GM18499 (cell line): ENCODE results near the gene HS3ST3B1.

Source experiments
- ATAC-seq: cut with Tn5 transposase; IDR thresholded peaks from one replicate; pipeline ENCODE4 v1.9.1; 2021; ENCODE audit warnings: moderate number of reproducible peaks; ENCODE audit not compliant: insufficient read depth, unreplicated experiment

The HS3ST3B1 gene

GRCh38 chr17:14351493-14351892, 50.6 kb downstream of the HS3ST3B1 start:
- peak; percentile 96 for ATAC-seq

GRCh38 chr17:14352136-14352535, 51.3 kb downstream of the HS3ST3B1 start:
- ATAC-seq, result no peak

- no peak for ATAC-seq
Observed at GRCh38 chr17:14353861-14354474, 53.1 kb downstream of the HS3ST3B1 start.

GRCh38 chr17:14354807-14355206, 53.9 kb downstream of the HS3ST3B1 start:
- no peak for ATAC-seq

GRCh38 chr17:14355556-14355955, 54.7 kb downstream of the HS3ST3B1 start:
- ATAC-seq, result no peak

- peak; percentile 96 for ATAC-seq
Observed at GRCh38 chr17:14359163-14360020, 58.5 kb downstream of the HS3ST3B1 start.

GRCh38 chr17:14360856-14361255, 60.0 kb downstream of the HS3ST3B1 start:
- ATAC-seq, result no peak

GRCh38 chr17:14361470-14361869, 60.6 kb downstream of the HS3ST3B1 start:
- no peak for ATAC-seq

- ATAC-seq, result no peak
Observed at GRCh38 chr17:14361945-14362508, 61.1 kb downstream of the HS3ST3B1 start.

- ATAC-seq, result no peak
Observed at GRCh38 chr17:14366199-14366598, 65.3 kb downstream of the HS3ST3B1 start.

GRCh38 chr17:14372461-14372860, 71.6 kb downstream of the HS3ST3B1 start:
- no peak for ATAC-seq

- no peak for ATAC-seq
Observed at GRCh38 chr17:14372905-14373613, 72.2 kb downstream of the HS3ST3B1 start.

- no peak for ATAC-seq
Observed at GRCh38 chr17:14373614-14374259, 72.9 kb downstream of the HS3ST3B1 start.

GRCh38 chr17:14374268-14374667, 73.4 kb downstream of the HS3ST3B1 start:
- ATAC-seq, result no peak

- ATAC-seq, result no peak
Observed at GRCh38 chr17:14376666-14377065, 75.8 kb downstream of the HS3ST3B1 start.

- no peak for ATAC-seq
Observed at GRCh38 chr17:14381606-14382005, 80.7 kb downstream of the HS3ST3B1 start.

GRCh38 chr17:14387036-14387435, 86.2 kb downstream of the HS3ST3B1 start:
- ATAC-seq, result no peak

- ATAC-seq, result no peak
Observed at GRCh38 chr17:14389681-14390080, 88.8 kb downstream of the HS3ST3B1 start.

- ATAC-seq, result no peak
Observed at GRCh38 chr17:14393723-14394122, 92.8 kb downstream of the HS3ST3B1 start.

GRCh38 chr17:14395255-14395654, 94.4 kb downstream of the HS3ST3B1 start:
- ATAC-seq, result no peak
